Neuronal stem cell (in vitro differentiated cells): ENCODE data around the gene HSP90AB1.

Source experiments
- DNase-seq: peaks from one replicate; pipeline ENCODE4 v3.0.0-alpha.2; 2013; ENCODE audit warnings: low spot score
- H2AFZ ChIP-seq: one replicate; pipeline ENCODE4 v1.6.1; 2013; ENCODE audit warnings: mild to moderate bottlenecking, low read length, inconsistent platforms
- H2AK5ac ChIP-seq: 2 replicates; pipeline ENCODE4 v1.6.1; 2013; ENCODE audit warnings: low read depth, mild to moderate bottlenecking, inconsistent platforms, low read length, moderate library complexity, mixed read lengths
- H2BK120ac ChIP-seq: 2 replicates; pipeline ENCODE4 v1.6.1; 2013; ENCODE audit warnings: low read depth, mild to moderate bottlenecking, inconsistent platforms, low read length, moderate library complexity, mixed read lengths
- H2BK12ac ChIP-seq: one replicate; pipeline ENCODE4 v1.6.1; 2013; ENCODE audit warnings: low read length, inconsistent platforms
- H2BK15ac ChIP-seq: 2 replicates; pipeline ENCODE4 v1.6.1; 2013; ENCODE audit warnings: mild to moderate bottlenecking, low read length, inconsistent platforms, mixed read lengths
- H2BK5ac ChIP-seq: one replicate; pipeline ENCODE4 v1.6.1; 2013; ENCODE audit warnings: inconsistent platforms, mild to moderate bottlenecking, low read length, moderate library complexity
- H3K14ac ChIP-seq: one replicate; pipeline ENCODE4 v1.6.1; 2013; ENCODE audit warnings: low read length, inconsistent platforms
- H3K18ac ChIP-seq: 2 replicates; pipeline ENCODE4 v1.6.1; 2013; ENCODE audit warnings: low read length, inconsistent platforms
- H3K23ac ChIP-seq: 2 replicates; pipeline ENCODE4 v1.6.1; 2013; ENCODE audit warnings: low read depth, mild to moderate bottlenecking, mixed read lengths, low read length, inconsistent platforms; ENCODE audit not compliant: poor library complexity
- H3K27ac ChIP-seq: replicated peaks from 3 replicates; pipeline ENCODE4 v1.5.1; 2013; ENCODE audit warnings: low read length, inconsistent platforms
- H3K27me3 ChIP-seq, 3 experiments: 2 replicates each; pipeline ENCODE4 v1.6.1; 2013; ENCODE audit warnings: low read length in 3 of 3, mild to moderate bottlenecking in 2 of 3, inconsistent platforms in 1 of 3, low read depth in 1 of 3, mixed read lengths in 1 of 3, moderate library complexity in 1 of 3; ENCODE audit not compliant: control insufficient read depth in 3 of 3, insufficient read depth in 3 of 3
- H3K36me3 ChIP-seq, 2 donors: replicated peaks in 1 of 2; 2 replicates each; pipeline ENCODE4 v1.6.1; 2013; ENCODE audit warnings: low read length in 2 of 2; ENCODE audit not compliant: control insufficient read depth in 2 of 2, insufficient read depth in 2 of 2
- H3K4ac ChIP-seq: 2 replicates; pipeline ENCODE4 v1.6.1; 2013; ENCODE audit warnings: inconsistent platforms, mild to moderate bottlenecking, low read length, moderate library complexity
- H3K4me1 ChIP-seq, 2 donors: 1 replicate in 1 of 2; 2 replicates in 1 of 2; pipeline ENCODE4 v1.6.1; 2013; ENCODE audit warnings: low read length in 2 of 2, low read depth in 1 of 2; ENCODE audit not compliant: control insufficient read depth in 2 of 2, insufficient read depth in 1 of 2
- H3K4me2 ChIP-seq: one replicate; pipeline ENCODE4 v1.6.1; 2013; ENCODE audit warnings: mild to moderate bottlenecking, low read length, inconsistent platforms; ENCODE audit not compliant: insufficient read depth, poor library complexity, severe bottlenecking
- H3K4me3 ChIP-seq, 2 donors: 2 replicates each; pipeline ENCODE4 v1.5.1; 2013; ENCODE audit warnings: low read length in 2 of 2, mild to moderate bottlenecking in 2 of 2, inconsistent platforms in 1 of 2, moderate library complexity in 1 of 2
- H3K79me1 ChIP-seq: one replicate; pipeline ENCODE4 v1.6.1; 2013; ENCODE audit warnings: low read depth, mild to moderate bottlenecking, inconsistent platforms, low read length, moderate library complexity
- H3K9ac ChIP-seq: one replicate; pipeline ENCODE4 v1.6.1; 2013; ENCODE audit warnings: mild to moderate bottlenecking, low read depth, low read length, inconsistent platforms; ENCODE audit not compliant: poor library complexity
- H3K9me3 ChIP-seq, 2 donors: replicated peaks in 1 of 2; 2 replicates each; pipeline versions ENCODE3 to v1.6.1; 2013; ENCODE audit warnings: low read length in 2 of 2, mild to moderate bottlenecking in 2 of 2, inconsistent platforms in 1 of 2, low read depth in 1 of 2, mixed read lengths in 1 of 2, moderate library complexity in 1 of 2; ENCODE audit not compliant: control insufficient read depth in 2 of 2, insufficient read depth in 1 of 2
- H4K8ac ChIP-seq: one replicate; pipeline ENCODE4 v1.6.1; 2013; ENCODE audit warnings: low read depth, mild to moderate bottlenecking, inconsistent platforms, low read length, moderate library complexity
- H4K91ac ChIP-seq: one replicate; pipeline ENCODE4 v1.6.1; 2013; ENCODE audit warnings: low read length, low read depth, mild to moderate bottlenecking, inconsistent platforms; ENCODE audit not compliant: poor library complexity
- WGBS, 2 donors: extraction: QIAGEN DNeasy Blood & Tissue Kit; methylation state at CpG; one replicate each; pipeline ENCODE4 v1.1.7; 2013; ENCODE audit warnings: missing lambda C conversion rate in 2 of 2, mixed read lengths in 1 of 2; ENCODE audit not compliant: insufficient read length in 2 of 2, insufficient replicate concordance in 1 of 2; ENCODE audit errors: extremely low coverage in 2 of 2; 5-methylcytosine and 5-hydroxymethylcytosine counted together

The HSP90AB1 gene

GRCh38 chr6:44234101-44235025 is 12.5 kb upstream of the HSP90AB1 start:
- H3K27ac ChIP-seq = peak overlapping the region; percentile 69

GRCh38 chr6:44235269-44235668 is 11.6 kb upstream of the HSP90AB1 start:
- no peak overlapping the region for H2AFZ ChIP-seq
- no peaks in the 10 kb centered on the region for H3K79me1 ChIP-seq
- DNase-seq = no peak
- no peaks in the 10 kb centered on the region for H3K27me3 ChIP-seq
- H3K4me3 ChIP-seq = no peak overlapping the region
- H2BK12ac ChIP-seq = no peak overlapping the region
- no peak overlapping the region for H3K4me2 ChIP-seq
- no peak overlapping the region for H4K91ac ChIP-seq
- H3K9ac ChIP-seq = no peak overlapping the region
- no peak overlapping the region for H3K23ac ChIP-seq
- peaks cover 21 to 53% of the 10 kb centered on the region in 2 donors for H3K36me3 ChIP-seq
- H3K27ac ChIP-seq = no peak overlapping the region
- WGBS, 2 donors = no CpG with 5 or more reads among the region's 6 CpGs
- no peak overlapping the region for H4K8ac ChIP-seq
- no peak overlapping the region for H2BK120ac ChIP-seq
- H3K4me1 ChIP-seq = peaks cover 7 to 14% of the 10 kb centered on the region in 2 donors
- no peak overlapping the region for H3K14ac ChIP-seq
- H3K4ac ChIP-seq = no peak overlapping the region
- H2AK5ac ChIP-seq = no peak overlapping the region
- no peak overlapping the region for H3K18ac ChIP-seq
- H3K9me3 ChIP-seq = no peaks in the 10 kb centered on the region
- H2BK15ac ChIP-seq = no peak overlapping the region
- H2BK5ac ChIP-seq = no peak overlapping the region

More at GRCh38 chr6:44234101-44235025, 12.5 kb upstream of the HSP90AB1 start:
- H3K4me2 ChIP-seq = no peak overlapping the region
- H3K23ac ChIP-seq = no peak overlapping the region
- H3K4me1 ChIP-seq = peaks cover 7 to 14% of the 10 kb centered on the region in 2 donors
- H3K27me3 ChIP-seq = no peaks in the 10 kb centered on the region
- peak overlapping the region; percentile 52 for H2AK5ac ChIP-seq
- no peak overlapping the region for H4K91ac ChIP-seq
- no CpG with 5 or more reads among the region's 5 CpGs for WGBS, 2 donors
- no peak overlapping the region for H2BK12ac ChIP-seq
- no peak overlapping the region for H2AFZ ChIP-seq
- peaks cover 21 to 62% of the 10 kb centered on the region in 2 donors for H3K36me3 ChIP-seq
- no peak overlapping the region for H3K9ac ChIP-seq
- H2BK15ac ChIP-seq = no peak overlapping the region
- H3K4me3 ChIP-seq = no peak overlapping the region
- no peak overlapping the region for H3K4ac ChIP-seq
- H3K18ac ChIP-seq = peak overlapping the region; percentile 66
- H3K79me1 ChIP-seq = no peaks in the 10 kb centered on the region
- no peak overlapping the region for H2BK120ac ChIP-seq
- DNase-seq = no peak
- H3K14ac ChIP-seq = no peak overlapping the region
- no peaks in the 10 kb centered on the region for H3K9me3 ChIP-seq
- no peak overlapping the region for H4K8ac ChIP-seq
- H2BK5ac ChIP-seq = no peak overlapping the region

- Histone ChIP-seq H3K14ac (no peak overlapping the region), H3K4me1 (peaks cover 7 to 14% of the 10 kb centered on the region in 2 donors), H2BK5ac (no peak overlapping the region), H2BK15ac (no peak overlapping the region), H3K27me3 (no peaks in the 10 kb centered on the region), H3K18ac (no peak overlapping the region), H3K4me2 (no peak overlapping the region), H3K4me3 (no peak overlapping the region), H3K9me3 (no peaks in the 10 kb centered on the region), H4K91ac (no peak overlapping the region), H3K79me1 (no peaks in the 10 kb centered on the region), H3K27ac (no peak overlapping the region), H4K8ac (no peak overlapping the region), H3K23ac (no peak overlapping the region), H2AFZ (no peak overlapping the region), H3K4ac (no peak overlapping the region), H2AK5ac (no peak overlapping the region), H3K36me3 (peaks cover 18 to 45% of the 10 kb centered on the region in 2 donors), H2BK120ac (no peak overlapping the region), H3K9ac (no peak overlapping the region), H2BK12ac (no peak overlapping the region)
- no peak for DNase-seq
- WGBS, 2 donors = no CpG with 5 or more reads among the region's 6 CpGs
Observed at GRCh38 chr6:44235891-44236516, 10.9 kb upstream of the HSP90AB1 start.
